Measurements from ENCODE around the gene MSL1.
A peak's percentile ranks its signal among the peaks of the same experiment; 100 is the strongest.

The MSL1 gene

GRCh38 chr17:40111221-40112128 is 10.3 kb upstream of the MSL1 start (continued):
- TF ChIP-seq, protein P1, sequence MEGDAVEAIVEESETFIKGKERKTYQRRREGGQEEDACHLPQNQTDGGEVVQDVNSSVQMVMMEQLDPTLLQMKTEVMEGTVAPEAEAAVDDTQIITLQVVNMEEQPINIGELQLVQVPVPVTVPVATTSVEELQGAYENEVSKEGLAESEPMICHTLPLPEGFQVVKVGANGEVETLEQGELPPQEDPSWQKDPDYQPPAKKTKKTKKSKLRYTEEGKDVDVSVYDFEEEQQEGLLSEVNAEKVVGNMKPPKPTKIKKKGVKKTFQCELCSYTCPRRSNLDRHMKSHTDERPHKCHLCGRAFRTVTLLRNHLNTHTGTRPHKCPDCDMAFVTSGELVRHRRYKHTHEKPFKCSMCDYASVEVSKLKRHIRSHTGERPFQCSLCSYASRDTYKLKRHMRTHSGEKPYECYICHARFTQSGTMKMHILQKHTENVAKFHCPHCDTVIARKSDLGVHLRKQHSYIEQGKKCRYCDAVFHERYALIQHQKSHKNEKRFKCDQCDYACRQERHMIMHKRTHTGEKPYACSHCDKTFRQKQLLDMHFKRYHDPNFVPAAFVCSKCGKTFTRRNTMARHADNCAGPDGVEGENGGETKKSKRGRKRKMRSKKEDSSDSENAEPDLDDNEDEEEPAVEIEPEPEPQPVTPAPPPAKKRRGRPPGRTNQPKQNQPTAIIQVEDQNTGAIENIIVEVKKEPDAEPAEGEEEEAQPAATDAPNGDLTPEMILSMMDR (tag by site-specific recombination; IDR thresholded peaks at IDR 0.05): peak; percentile 77
- TF ChIP-seq, protein P2, sequence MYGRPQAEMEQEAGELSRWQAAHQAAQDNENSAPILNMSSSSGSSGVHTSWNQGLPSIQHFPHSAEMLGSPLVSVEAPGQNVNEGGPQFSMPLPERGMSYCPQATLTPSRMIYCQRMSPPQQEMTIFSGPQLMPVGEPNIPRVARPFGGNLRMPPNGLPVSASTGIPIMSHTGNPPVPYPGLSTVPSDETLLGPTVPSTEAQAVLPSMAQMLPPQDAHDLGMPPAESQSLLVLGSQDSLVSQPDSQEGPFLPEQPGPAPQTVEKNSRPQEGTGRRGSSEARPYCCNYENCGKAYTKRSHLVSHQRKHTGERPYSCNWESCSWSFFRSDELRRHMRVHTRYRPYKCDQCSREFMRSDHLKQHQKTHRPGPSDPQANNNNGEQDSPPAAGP (tag by site-specific recombination; IDR thresholded peaks at IDR 0.05): peak; percentile 61; the same call in 1 of the 2 replicates
- TF ChIP-seq BCL11A (tag by site-specific recombination; IDR thresholded peaks at IDR 0.05; ENCODE audit: low read depth) (peak; percentile 97), ZNF341 (tag by site-specific recombination; IDR thresholded peaks at IDR 0.05; ENCODE audit: low read depth) (0 out of 2 replicates have a peak, but pooled peaks have one; percentile 22), ZNF501 (tag by site-specific recombination; IDR thresholded peaks at IDR 0.05) (no peak), FEZF1 (tag by site-specific recombination; IDR thresholded peaks at IDR 0.05) (0 out of 2 replicates have a peak, but pooled peaks have one; percentile 13), ZNF660 (tag by site-specific recombination; IDR thresholded peaks at IDR 0.05) (0 out of 2 replicates have a peak, but pooled peaks have one; percentile 32), ZBTB8A (tag by site-specific recombination; IDR thresholded peaks at IDR 0.05) (no peak), EGR2 (tag by site-specific recombination; IDR thresholded peaks at IDR 0.05; ENCODE audit: low read depth) (peak; percentile 80)
- TF ChIP-seq, protein P3, sequence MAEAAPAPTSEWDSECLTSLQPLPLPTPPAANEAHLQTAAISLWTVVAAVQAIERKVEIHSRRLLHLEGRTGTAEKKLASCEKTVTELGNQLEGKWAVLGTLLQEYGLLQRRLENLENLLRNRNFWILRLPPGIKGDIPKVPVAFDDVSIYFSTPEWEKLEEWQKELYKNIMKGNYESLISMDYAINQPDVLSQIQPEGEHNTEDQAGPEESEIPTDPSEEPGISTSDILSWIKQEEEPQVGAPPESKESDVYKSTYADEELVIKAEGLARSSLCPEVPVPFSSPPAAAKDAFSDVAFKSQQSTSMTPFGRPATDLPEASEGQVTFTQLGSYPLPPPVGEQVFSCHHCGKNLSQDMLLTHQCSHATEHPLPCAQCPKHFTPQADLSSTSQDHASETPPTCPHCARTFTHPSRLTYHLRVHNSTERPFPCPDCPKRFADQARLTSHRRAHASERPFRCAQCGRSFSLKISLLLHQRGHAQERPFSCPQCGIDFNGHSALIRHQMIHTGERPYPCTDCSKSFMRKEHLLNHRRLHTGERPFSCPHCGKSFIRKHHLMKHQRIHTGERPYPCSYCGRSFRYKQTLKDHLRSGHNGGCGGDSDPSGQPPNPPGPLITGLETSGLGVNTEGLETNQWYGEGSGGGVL (tag by site-specific recombination; IDR thresholded peaks at IDR 0.05): peak; percentile 89

DNA sequence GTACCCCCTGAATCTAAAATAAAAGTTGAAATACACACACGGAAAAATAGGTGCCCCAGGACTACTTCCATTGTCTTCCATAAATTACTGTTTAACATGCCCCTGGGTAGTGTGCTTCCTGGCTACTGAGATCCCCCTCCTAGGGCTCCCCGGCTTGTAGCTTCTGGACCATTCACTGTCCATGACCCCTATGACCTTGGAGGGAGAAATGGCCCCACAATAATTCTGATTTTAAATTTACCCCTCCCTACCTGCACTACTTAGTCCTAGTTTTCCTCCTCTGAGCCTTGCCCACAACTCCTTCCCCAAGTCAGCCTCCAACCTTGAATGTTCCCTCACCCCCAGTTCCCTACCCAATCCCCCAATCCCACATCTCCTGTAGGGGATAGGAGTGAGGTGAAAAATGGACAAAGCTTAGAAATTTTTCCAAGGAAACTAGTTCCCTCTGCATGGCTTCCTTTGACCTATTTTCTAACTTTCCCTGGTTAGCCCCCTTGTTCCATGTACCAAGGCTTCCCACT is 9.5 kb upstream of the MSL1 start:
- peaks cover 33% of the 10 kb centered on the region for H3K4me1 ChIP-seq (ENCODE audit: control insufficient read depth, insufficient read depth, low read length)
- no peak overlapping the region for H3K4me3 ChIP-seq (ENCODE audit: low read depth, low read length)
- ChIA-PET CTCF (interaction anchor here (0.8 to 7.8 kb wide), 48 partner anchors 9 to 242 kb away, joined by 3 to 182 read pairs (median 8); partner anchors contain the start of genes CASC3, CDC6, CSF3 and MED24), POLR2A (interaction anchor here (0.6 to 8.2 kb wide), 23 partner anchors 8 to 205 kb away, joined by 3 to 117 read pairs (median 10); partner anchors contain the start of genes CASC3, CSF3, MED24 and MSL1)
- TF ChIP-seq ZNF558 (tag by site-specific recombination; IDR thresholded peaks at IDR 0.05) (no peak), ZNF704 (tag by site-specific recombination; IDR thresholded peaks at IDR 0.05) (no peak), HOXC10 (CRISPR knock-in tag; IDR thresholded peaks at IDR 0.05) (no peak), ZNF211 (tag by site-specific recombination; IDR thresholded peaks at IDR 0.05; ENCODE audit: low read depth) (no peak), ZNF114 (tag by site-specific recombination; IDR thresholded peaks at IDR 0.05) (no peak)
- no peaks in the 10 kb centered on the region; a peak in 1 of 3 replicates for H3K36me3 ChIP-seq (ENCODE audit: control insufficient read depth in 2 of 2, insufficient read depth in 1 of 2, low read length in 2 of 2)
- no peaks in the 10 kb centered on the region for H3K9me3 ChIP-seq (ENCODE audit: control insufficient read depth, insufficient read depth, low read depth, low read length)
- H3K27ac ChIP-seq (ENCODE audit: extremely low read depth, low read depth, low read length): no peak overlapping the region

All from HEK293 (cell line).